K562 (cell line): Measurements from ENCODE around the gene MINDY4. TPM values are rescaled to one million over a fixed set of nuclear protein-coding genes. Genes with fewer than 3 reads are reported as not detected.

ENCODE experiments used
- ATAC-seq: fragments of 200-7000 bp; cut with Tn5 transposase; 3 replicates; pipeline ENCODE4 v1.9.1; 2020; ENCODE audit warnings: moderate library complexity
- BruUV-seq: library from RNA; stranded (reverse); fragments of 400-500 nt; replicated peaks from 2 replicates; lab custom pipeline; 2021; lab: Mats Ljungman, UMichigan
- CTCF ChIA-PET: fragments of 300-600 bp; formaldehyde crosslinking; extraction: SDS; loops from one replicate; lab custom pipeline; 2021; ENCODE audit warnings: low intra/inter-chr PET ratio; lab: Yijun Ruan, JAX
- POLR2A ChIA-PET: fragments of 300-600, 350-650 bp; sonication (Branson Sonifier 250); formaldehyde crosslinking; extraction: SDS; loops from one replicate; lab custom pipeline; 2021; ENCODE audit warnings: antibody characterized with exemption, inconsistent platforms; lab: Yijun Ruan, JAX
- DNase-seq, 4 experiments: peaks; one replicate each; pipeline versions ENCODE4 v3.0.0 to v3.0.0-alpha.2; 2011 to 2018; ENCODE audit warnings: low spot score in 3 of 4, mixed read lengths in 3 of 4; ENCODE audit errors: extremely low read depth in 1 of 4
- FAIRE-seq: peaks from 2 replicates; lab custom pipeline; 2011; peaks lifted over from hg19 to GRCh38; lab: Jason Lieb, UNC
- H2AFZ ChIP-seq: 2 replicates; pipeline ENCODE4 v1.6.0; 2011; ENCODE audit warnings: low read depth, low read length, control low read depth, inconsistent platforms
- H3K27ac ChIP-seq: fragments of 200-600 bp; 3 replicates; pipeline ENCODE4 v1.8.0; 2011; ENCODE audit warnings: low read depth, mild to moderate bottlenecking, control low read depth, inconsistent platforms, low read length, moderate library complexity, mixed read lengths; ENCODE audit errors: extremely low read depth
- H3K27me3 ChIP-seq, 2 experiments: fragments of 300-600 bp in 1 of 2; 2 replicates in 1 of 2; 3 replicates in 1 of 2; pipeline versions ENCODE4 v1.6.0 to v1.8.0; 2011; ENCODE audit warnings: inconsistent platforms in 2 of 2, low read length in 2 of 2, mild to moderate bottlenecking in 1 of 2, mixed read lengths in 1 of 2, moderate library complexity in 1 of 2; ENCODE audit not compliant: control insufficient read depth in 2 of 2, insufficient read depth in 2 of 2
- H3K36me3 ChIP-seq: fragments of 300-600 bp; 3 replicates; pipeline ENCODE4 v1.8.0; 2011; ENCODE audit warnings: mild to moderate bottlenecking, low read length, inconsistent platforms; ENCODE audit not compliant: control insufficient read depth, insufficient read depth
- H3K4me1 ChIP-seq, 2 experiments: fragments of 200-600 bp in 1 of 2; replicated peaks in 1 of 2; 2 replicates in 1 of 2; 3 replicates in 1 of 2; pipeline versions ENCODE4 v1.5.1 to v1.8.0; 2011; ENCODE audit warnings: inconsistent platforms in 2 of 2, low read length in 2 of 2, mild to moderate bottlenecking in 1 of 2, mixed read lengths in 1 of 2, moderate library complexity in 1 of 2; ENCODE audit not compliant: control insufficient read depth in 2 of 2, insufficient read depth in 2 of 2
- H3K4me2 ChIP-seq: 2 replicates; pipeline ENCODE4 v1.6.1; 2011; ENCODE audit warnings: low read length, control low read depth, inconsistent platforms, mixed read lengths; ENCODE audit not compliant: insufficient read depth
- H3K4me3 ChIP-seq: fragments of 200-600 bp; sonication (generic), shearing (Covaris generic); 2 replicates; pipeline ENCODE4 v1.5.1; 2016; ENCODE audit warnings: control low read depth, inconsistent platforms
- H3K79me2 ChIP-seq: fragments of 200-600 bp; 3 replicates; pipeline ENCODE4 v1.8.0; 2011; ENCODE audit warnings: low read length, inconsistent platforms; ENCODE audit not compliant: control insufficient read depth, insufficient read depth
- H3K9ac ChIP-seq, 2 experiments: 2 replicates each; pipeline versions ENCODE4 v1.6.0 to v1.6.1; 2011; ENCODE audit warnings: low read depth in 2 of 2, low read length in 2 of 2, control low read depth in 1 of 2, inconsistent platforms in 1 of 2, mild to moderate bottlenecking in 1 of 2, mixed read lengths in 1 of 2; ENCODE audit not compliant: insufficient read depth in 1 of 2
- H3K9me1 ChIP-seq: one replicate; pipeline ENCODE4 v1.6.0; 2011; ENCODE audit warnings: inconsistent platforms, mild to moderate bottlenecking, low read length, moderate library complexity; ENCODE audit not compliant: control insufficient read depth, insufficient read depth
- H3K9me3 ChIP-seq: replicated peaks from 2 replicates; pipeline ENCODE4 v1.5.1; 2011; ENCODE audit warnings: low read depth, low read length, inconsistent platforms; ENCODE audit not compliant: control insufficient read depth, insufficient read depth
- H4K20me1 ChIP-seq: replicated peaks from 2 replicates; pipeline ENCODE4 v1.6.1; 2011; ENCODE audit warnings: low read length, inconsistent platforms, mixed read lengths; ENCODE audit not compliant: control insufficient read depth, insufficient read depth
- CEBPG ChIP-seq, 3 experiments: fragments of 200-800 bp in 1 of 3; sonication (Bioruptor generic) in 1 of 3; sonication (generic) in 1 of 3; formaldehyde crosslinking in 1 of 3; IDR thresholded peaks in 2 of 3; conservative IDR thresholded peaks in 1 of 3; 2 replicates each; pipeline versions ENCODE4 v1.6.1 to v1.8.0; 2016 to 2022; ENCODE audit warnings: missing compliant biosample characterization in 2 of 3, missing genetic modification characterization in 2 of 3, mild to moderate bottlenecking in 1 of 3, missing genetic modification reagents in 1 of 3
- HDAC2 ChIP-seq: fragments of 450-650 bp; IDR thresholded peaks from 2 replicates; pipeline ENCODE4 v1.6.1; 2016; ENCODE audit warnings: mild to moderate bottlenecking
- ZNF41 ChIP-seq: fragments of 250-450 bp; sonication (Bioruptor Pico); conservative IDR thresholded peaks from 2 replicates; pipeline ENCODE4 v1.4.0; 2020; ENCODE audit warnings: mild to moderate bottlenecking
- WGBS: fragments of 100-300 bp; shearing (Covaris generic); methylation state at CpG from one replicate; pipeline ENCODE4 v1.1.6; 2016; ENCODE audit warnings: low coverage, mixed read lengths; ENCODE audit not compliant: insufficient coverage; ENCODE audit errors: missing lambda C conversion rate; 5-methylcytosine and 5-hydroxymethylcytosine counted together
- in situ Hi-C: fragments of 300-500 bp; cut with MboI; formaldehyde crosslinking; loops from 4 replicates; pipeline ENCODE4 v1.15.0; 2018; ENCODE audit warnings: inconsistent platforms, mixed read lengths
- intact Hi-C: fragments of 100-400 bp; cut with micrococcal nuclease; formaldehyde crosslinking; loops from 2 replicates; pipeline ENCODE4 v1.14.2; 2022
- polyA plus RNA-seq, 8 experiments: library from polyadenylated mRNA; depleted of rRNA in 4 of 8; stranded (reverse) in 5 of 8; unstranded in 3 of 8; fragments of >200 nt; fragmentation: Nextera tagmentation in 2 of 8; fragmentation: Illumina TruSeq in 1 of 8; extraction: Ambion mirVana in 2 of 8; extraction: Trizol in 1 of 8; gene quantifications; 2 replicates each; pipeline versions ENCODE4 v1.2.1 to v1.2.3, GENCODE V29; 2011 to 2014; ENCODE audit warnings: inconsistent platforms in 1 of 8, missing spikeins in 1 of 8
- total RNA-seq, 7 experiments: library from RNA; depleted of rRNA in 6 of 7; stranded (reverse); fragments of >200 nt in 6 of 7; fragmentation: Illumina TruSeq in 2 of 7; extraction: Trizol in 2 of 7; gene quantifications; 2 replicates each; pipeline versions ENCODE4 v1.2.1 to v1.2.3, GENCODE V29; 2011 to 2021; ENCODE audit warnings: low replicate concordance in 1 of 7
- TF ChIP-seq, protein P1 (sequence below), 2 experiments: fragments of 450-650 bp in 1 of 2; sonication (generic) in 1 of 2; formaldehyde crosslinking in 1 of 2; IDR thresholded peaks in 1 of 2; conservative IDR thresholded peaks in 1 of 2; 2 replicates each; pipeline versions ENCODE4 v1.6.1 to v1.8.1; 2016 to 2023; ENCODE audit warnings: mild to moderate bottlenecking in 2 of 2, moderate library complexity in 2 of 2, inconsistent platforms in 1 of 2, missing genetic modification reagents in 1 of 2

The MINDY4 gene
- total and polyA plus RNA-seq, 9 of the 15 experiments (the other 6 are each of a cell fraction or from before 2014, with no cell fraction given) = 2.1 to 16.7 (median 11.0) TPM

DNA sequence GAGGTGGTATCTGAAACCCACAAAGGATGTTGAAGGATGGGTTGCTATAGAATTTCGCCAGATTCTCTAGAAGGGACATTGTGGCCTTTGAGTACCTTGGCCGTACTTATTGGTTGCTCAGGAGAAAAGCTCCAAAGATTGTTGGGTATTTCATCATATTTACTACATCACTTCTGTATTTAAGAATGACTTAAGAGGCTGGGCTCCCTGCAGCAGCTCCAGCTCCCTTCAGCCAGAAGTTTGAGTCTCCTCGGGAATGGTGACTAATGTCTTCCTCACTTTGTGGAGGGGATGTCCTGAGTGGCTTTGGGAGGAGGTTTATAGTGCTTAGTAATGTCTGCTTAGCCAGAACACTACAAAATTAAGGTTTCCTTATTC, 18.1 kb downstream of the MINDY4 start:
- H4K20me1 ChIP-seq = no peaks in the 10 kb centered on the region
- intact Hi-C loops = no loop called here
- peaks cover 74% of the 10 kb centered on the region; the same call in 2 of the 3 replicates for H3K36me3 ChIP-seq
- no peaks in the 10 kb centered on the region for H3K79me2 ChIP-seq
- H3K27me3 ChIP-seq = no peaks in the 10 kb centered on the region
- TF ChIP-seq ZNF41 (CRISPR knock-in tag) (no peak), HDAC2 (no peak), CEBPG (CRISPR knock-in tag; IDR thresholded peaks at IDR 0.05) (no peak), CEBPG (tag; conservative IDR thresholded peaks at IDR 0.05 in 1 of 2, IDR thresholded peaks at IDR 0.05 in 1 of 2) (peak; percentile 31 to 96; a peak in 3 of 4 replicates)
- TF ChIP-seq, protein P1, sequence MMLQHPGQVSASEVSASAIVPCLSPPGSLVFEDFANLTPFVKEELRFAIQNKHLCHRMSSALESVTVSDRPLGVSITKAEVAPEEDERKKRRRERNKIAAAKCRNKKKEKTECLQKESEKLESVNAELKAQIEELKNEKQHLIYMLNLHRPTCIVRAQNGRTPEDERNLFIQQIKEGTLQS (IDR thresholded peaks at IDR 0.05) = peak; percentile 75
- TF ChIP-seq, protein P1 (CRISPR knock-in tag; conservative IDR thresholded peaks at IDR 0.05) = no peak
- no peaks in the 10 kb centered on the region for H3K9me1 ChIP-seq
- ChIA-PET CTCF (no interaction called here), POLR2A (no interaction called here)
- H3K4me2 ChIP-seq = no peak overlapping the region
- no peaks in the 10 kb centered on the region for H3K9me3 ChIP-seq
- no peak for FAIRE-seq
- H3K4me1 ChIP-seq = 0 out of 5 replicates have a peak, but pooled peaks cover 0 to 3% of the 10 kb centered on the region in 2 experiments
- no peak overlapping the region for H2AFZ ChIP-seq
- in situ Hi-C loops = no loop called here
- no peak overlapping the region for H3K27ac ChIP-seq
- 68% methylated on average over 3 of the region's 3 CpGs for WGBS
- BruUV-seq = no TSS peak
- ATAC-seq = no peak
- H3K9ac ChIP-seq = no peak overlapping the region
- DNase-seq = no peak
- H3K4me3 ChIP-seq = no peak overlapping the region
